BE2C (cell line): ENCODE results near the gene MRGPRD. TPM values are rescaled to one million over a fixed set of nuclear protein-coding genes. Genes with fewer than 3 reads are reported as not detected.

Source experiments
- DNase-seq: peaks from one replicate; pipeline ENCODE4 v3.0.0-alpha.2; 2020
- H3K27me3 ChIP-seq: fragments of 250-450 bp; sonication (Bioruptor Pico); 2 replicates; pipeline ENCODE4 v1.5.1; 2020; ENCODE audit warnings: mild to moderate bottlenecking
- H3K36me3 ChIP-seq: fragments of 250-450 bp; sonication (Bioruptor Pico); 2 replicates; pipeline ENCODE4 v1.5.1; 2020; ENCODE audit warnings: mild to moderate bottlenecking
- H3K4me1 ChIP-seq: fragments of 250-450 bp; sonication (Bioruptor Pico); 2 replicates; pipeline ENCODE4 v1.5.1; 2020
- H3K4me3 ChIP-seq: 2 replicates; pipeline ENCODE4 v1.5.1; 2011; ENCODE audit warnings: low read depth, low read length
- H3K9me3 ChIP-seq: fragments of 250-450 bp; sonication (Bioruptor Pico); 2 replicates; pipeline ENCODE4 v1.5.1; 2020
- CTCF ChIP-seq: IDR thresholded peaks from 2 replicates; pipeline ENCODE4 v1.5.1; 2012; ENCODE audit warnings: mild to moderate bottlenecking, low read depth, low read length
- polyA plus RNA-seq: library from polyadenylated mRNA; unstranded; fragments of >200 nt; gene quantifications from one replicate; pipeline ENCODE4 v1.2.1, GENCODE V29; 2012; ENCODE audit warnings: low read depth, missing spikeins; ENCODE audit not compliant: insufficient read length, insufficient read depth

Gene MRGPRD
- not detected for polyA plus RNA-seq

GRCh38 chr11:68980776-68981065 lies at the start of gene MRGPRD:
MRGPRD (minus strand) TSS chr11:68980986; CDS start chr11:68980986, 0 bp downstream.
- H3K4me3 ChIP-seq: no peak within 1 kb of the TSS
- no peak for DNase-seq
- H3K27me3 ChIP-seq: no peaks in the 10 kb centered on the region
- H3K4me1 ChIP-seq: peaks cover 5% of the 10 kb centered on the region; the same call in 1 of the 2 replicates
- no peaks in the 10 kb centered on the region for H3K9me3 ChIP-seq
- TF ChIP-seq CTCF: no peak
- H3K36me3 ChIP-seq: no peaks in the 10 kb centered on the region

GRCh38 chr11:69030301-69030700 lies 49.5 kb upstream of the MRGPRD start:
- H3K27me3 ChIP-seq: no peaks in the 10 kb centered on the region
- no peaks in the 10 kb centered on the region for H3K36me3 ChIP-seq
- no peaks in the 10 kb centered on the region for H3K9me3 ChIP-seq
- TF ChIP-seq CTCF: no peak
- H3K4me1 ChIP-seq: no peaks in the 10 kb centered on the region
- DNase-seq: no peak
- H3K4me3 ChIP-seq: no peak overlapping the region

- no peak for DNase-seq
- H3K4me1 ChIP-seq: no peaks in the 10 kb centered on the region
- H3K36me3 ChIP-seq: no peaks in the 10 kb centered on the region
- no peaks in the 10 kb centered on the region for H3K9me3 ChIP-seq
- no peak for TF ChIP-seq CTCF
- H3K27me3 ChIP-seq: no peaks in the 10 kb centered on the region
- no peak overlapping the region for H3K4me3 ChIP-seq
These were observed 47.1 kb upstream of the MRGPRD start for GRCh38 chr11:69027704-69028372.

GRCh38 chr11:69024509-69024908 lies 43.7 kb upstream of the MRGPRD start:
- no peak for TF ChIP-seq CTCF
- no peaks in the 10 kb centered on the region for H3K36me3 ChIP-seq
- H3K27me3 ChIP-seq: no peaks in the 10 kb centered on the region
- H3K9me3 ChIP-seq: no peaks in the 10 kb centered on the region
- H3K4me1 ChIP-seq: no peaks in the 10 kb centered on the region
- H3K4me3 ChIP-seq: no peak overlapping the region
- DNase-seq: no peak

GRCh38 chr11:69022260-69022659 lies 41.5 kb upstream of the MRGPRD start:
- no peak for DNase-seq
- Histone ChIP-seq H3K4me3 (no peak overlapping the region), H3K9me3 (no peaks in the 10 kb centered on the region), H3K4me1 (no peaks in the 10 kb centered on the region), H3K27me3 (no peaks in the 10 kb centered on the region), H3K36me3 (no peaks in the 10 kb centered on the region)
- no peak for TF ChIP-seq CTCF

GRCh38 chr11:69018924-69019323 lies 38.1 kb upstream of the MRGPRD start:
- Histone ChIP-seq H3K27me3 (no peaks in the 10 kb centered on the region), H3K9me3 (no peaks in the 10 kb centered on the region), H3K4me1 (peaks cover 10% of the 10 kb centered on the region), H3K4me3 (no peak overlapping the region), H3K36me3 (no peaks in the 10 kb centered on the region)
- no peak for TF ChIP-seq CTCF
- no peak for DNase-seq
